BJ (cell line): ENCODE results near the gene MBD1. TPM values are rescaled to one million over a fixed set of nuclear protein-coding genes. Genes with fewer than 3 reads are reported as not detected.
"Not testable (repeated sequence)": the region's sequence is repeated elsewhere in the genome, so short reads cannot be mapped to it uniquely, and the experiment has no call there.

Source experiments
- CTCF ChIA-PET: fragments of 350-600 bp; formaldehyde crosslinking; extraction: SDS; loops from one replicate; lab custom pipeline; 2021; ENCODE audit warnings: antibody characterized with exemption, inconsistent platforms; lab: Yijun Ruan, JAX
- POLR2A ChIA-PET: fragments of 300-600 bp; sonication (Branson Sonifier 250); formaldehyde crosslinking; extraction: SDS; loops from one replicate; lab custom pipeline; 2021; ENCODE audit warnings: antibody characterized with exemption; lab: Charles Lee
- DNase-seq: peaks from one replicate; pipeline ENCODE4 v3.0.0-alpha.2; 2011; ENCODE audit warnings: low read depth
- H3K27me3 ChIP-seq: 2 replicates; pipeline ENCODE4 v1.6.0; 2011; ENCODE audit warnings: low read length; ENCODE audit not compliant: control insufficient read depth, insufficient read depth
- H3K36me3 ChIP-seq: 2 replicates; pipeline ENCODE4 v1.5.1; 2011; ENCODE audit warnings: low read length; ENCODE audit not compliant: control insufficient read depth, insufficient read depth
- H3K4me3 ChIP-seq: 2 replicates; pipeline ENCODE4 v1.5.1; 2011; ENCODE audit warnings: low read depth, mild to moderate bottlenecking, control low read depth, low read length
- CTCF ChIP-seq: IDR thresholded peaks from 2 replicates; pipeline ENCODE4 v1.5.1; 2011; ENCODE audit warnings: low read depth, mild to moderate bottlenecking, control low read depth, inconsistent platforms, low read length, moderate library complexity; ENCODE audit not compliant: insufficient read depth
- polyA plus RNA-seq: library from polyadenylated mRNA; depleted of rRNA; stranded (reverse); fragments of >200 nt; gene quantifications from 2 replicates; pipeline ENCODE4 v1.2.3, GENCODE V29; 2011

MBD1 gene
- polyA plus RNA-seq, 1 experiment, result 54.4 TPM

GRCh38 chr18:50293039-50293438, 11.7 kb upstream of the MBD1 start:
- H3K36me3 ChIP-seq, result no peaks in the 10 kb centered on the region
- DNase-seq, result no peak
- TF ChIP-seq CTCF, result no peak
- peaks cover 4% of the 10 kb centered on the region for H3K27me3 ChIP-seq
- no peak overlapping the region for H3K4me3 ChIP-seq
- ChIA-PET POLR2A (no interaction called here), CTCF (interaction anchor here (0.5 to 0.6 kb wide), 2 partner anchors 8 to 512 kb away, joined by 3 to 4 read pairs; no protein-coding TSS in a partner anchor)

DNA sequence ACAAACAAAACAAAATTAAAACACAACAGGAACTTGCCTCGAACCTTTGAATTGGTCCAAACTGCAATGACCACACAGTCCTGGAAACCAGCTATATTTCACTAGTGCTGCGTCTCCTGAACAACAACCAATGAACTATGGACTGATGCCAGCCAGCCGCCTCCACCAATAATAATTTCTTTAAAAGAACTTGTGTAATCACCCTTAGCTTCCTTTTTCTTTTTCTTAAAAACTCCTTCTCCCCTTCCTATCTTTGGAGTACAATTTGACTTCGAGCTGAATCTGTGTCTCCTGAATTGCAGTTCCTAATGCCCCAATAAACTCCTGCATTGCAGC, 7.8 kb upstream of the MBD1 start:
- CTCF ChIA-PET, result interaction anchor here (0.8 to 1.4 kb wide), 3 partner anchors 21 to 355 kb away, joined by 3 to 8 read pairs (median 6); no protein-coding TSS in a partner anchor
- Histone ChIP-seq H3K4me3 (no peak overlapping the region), H3K27me3 (peaks cover 2% of the 10 kb centered on the region; the same call in 1 of the 2 replicates), H3K36me3 (peaks cover 10% of the 10 kb centered on the region)
- POLR2A ChIA-PET, result no interaction called here
- no peak for TF ChIP-seq CTCF
- no peak for DNase-seq

- ChIA-PET CTCF (interaction anchor here (0.8 to 1.2 kb wide), 2 partner anchors 20 to 354 kb away, joined by 3 to 6 read pairs; no protein-coding TSS in a partner anchor), POLR2A (interaction anchor here (0.6 kb wide), 1 partner anchor 91 kb away, joined by 3 read pairs; no protein-coding TSS in a partner anchor)
- H3K27me3 ChIP-seq, DNase-seq: not testable (repeated sequence)
- peaks cover 15% of the 10 kb centered on the region for H3K36me3 ChIP-seq
- H3K4me3 ChIP-seq, result peak overlapping the region; percentile 96
These were observed 7.2 kb upstream of the MBD1 start for GRCh38 chr18:50288348-50289107.

DNA sequence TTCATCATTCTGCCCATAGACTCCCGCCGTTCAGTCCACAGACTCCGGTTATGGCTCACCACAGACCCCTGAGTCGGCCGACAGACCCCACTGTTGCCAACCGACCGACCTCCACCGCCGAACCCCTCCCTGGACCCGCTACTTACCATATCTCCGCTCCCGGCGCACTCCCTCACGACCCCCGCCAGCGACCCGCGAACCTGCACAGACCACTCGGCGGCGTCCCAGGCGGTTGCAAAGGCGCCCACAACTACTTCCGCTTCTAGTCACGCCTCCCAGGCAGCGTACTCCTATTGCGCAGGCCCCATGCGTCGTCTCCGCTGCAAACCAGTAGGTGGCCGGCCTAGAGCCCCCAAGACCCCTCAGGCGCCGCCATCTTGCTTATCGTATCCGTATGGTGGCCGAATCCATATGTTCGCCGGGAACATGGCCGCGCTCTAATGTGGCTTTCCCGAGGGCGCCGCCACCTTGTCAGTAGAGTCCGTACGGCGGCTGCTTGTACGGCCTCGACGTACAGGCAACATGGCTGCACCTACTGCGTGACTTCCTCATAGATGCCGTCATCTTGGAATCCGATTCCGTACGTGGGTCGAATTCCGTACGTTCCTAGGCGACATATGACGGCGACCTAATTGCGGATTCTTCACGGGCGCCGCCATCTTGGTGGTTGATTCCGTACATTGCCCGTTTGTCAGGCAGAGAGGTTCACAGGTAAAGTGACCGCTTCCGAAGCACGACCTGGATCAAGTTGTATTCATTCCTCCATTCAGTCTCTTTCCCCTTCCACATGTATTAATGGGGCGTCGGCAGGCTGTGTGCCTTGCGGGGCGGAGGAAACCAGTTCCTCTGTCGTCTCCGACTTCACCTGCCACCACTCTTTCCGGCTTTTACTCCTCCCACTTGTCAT, 6.4 kb upstream of the MBD1 start, which contains the start of gene CXXC1:
TSS of gene CXXC1 (minus strand) at position 252 of the 907 bp plus-strand sequence. CDS start at position 149, 103 bp downstream.
- Histone ChIP-seq H3K36me3 (peaks cover 19% of the 10 kb centered on the region), H3K4me3 (peak within 1 kb of the TSS; percentile 96), H3K27me3 (peaks cover 2% of the 10 kb centered on the region; the same call in 1 of the 2 replicates)
- CTCF ChIA-PET, result no interaction called here
- TF ChIP-seq CTCF, result peak; percentile 68
- DNase-seq, result peak; percentile 96
- POLR2A ChIA-PET, result interaction anchor here (0.6 kb wide), 1 partner anchor 91 kb away, joined by 3 read pairs; no protein-coding TSS in a partner anchor

GRCh38 chr18:50287028-50287440, 5.7 kb upstream of the MBD1 start:
- POLR2A ChIA-PET, result no interaction called here
- Histone ChIP-seq H3K4me3 (peak overlapping the region; percentile 96), H3K27me3 (peaks cover 2% of the 10 kb centered on the region; the same call in 1 of the 2 replicates), H3K36me3 (peaks cover 21% of the 10 kb centered on the region)
- CTCF ChIA-PET, result no interaction called here
- DNase-seq, result no peak
- TF ChIP-seq CTCF, result no peak
